Nucleus accumbens (tissue), 56 donors: ENCODE data around the gene SIK3.
A peak's percentile ranks its signal among the peaks of the same experiment; 100 is the strongest.

Experiments
- DNase-seq, 56 donors: peaks; one replicate each; lab custom pipeline; 2025; lab: John Stamatoyannopoulos, UW

SIK3 gene

DNA sequence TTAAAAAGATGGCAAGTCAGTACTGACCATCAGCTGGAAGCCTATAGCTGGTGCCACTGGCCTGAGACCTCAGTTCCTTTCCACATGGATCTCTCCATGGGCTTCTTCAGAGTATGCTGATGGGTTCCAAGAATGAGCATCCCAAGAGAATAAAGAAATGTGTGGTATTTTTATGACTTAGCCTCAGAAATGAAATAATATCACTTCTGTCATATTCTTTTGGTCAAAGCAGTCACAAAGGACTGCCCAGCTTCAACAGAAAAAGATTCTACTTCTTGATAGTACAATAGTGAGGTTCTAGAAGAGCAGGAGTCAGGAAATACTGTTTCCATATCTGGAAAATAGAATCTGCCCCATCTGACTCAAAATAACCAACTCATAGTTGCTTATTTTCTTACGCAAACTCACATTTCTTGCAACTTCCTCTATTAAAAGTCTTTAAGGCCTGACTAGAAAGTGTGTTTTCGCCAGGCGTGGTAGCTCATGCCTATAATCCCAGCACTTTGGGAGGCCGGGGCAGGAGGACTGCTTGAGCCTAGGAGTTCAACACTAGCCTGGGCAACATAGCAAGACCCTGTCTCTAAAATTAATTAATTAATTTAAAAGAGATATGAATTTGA, 116.9 kb downstream of the SIK3 start:
- DNase-seq = no peak

DNA sequence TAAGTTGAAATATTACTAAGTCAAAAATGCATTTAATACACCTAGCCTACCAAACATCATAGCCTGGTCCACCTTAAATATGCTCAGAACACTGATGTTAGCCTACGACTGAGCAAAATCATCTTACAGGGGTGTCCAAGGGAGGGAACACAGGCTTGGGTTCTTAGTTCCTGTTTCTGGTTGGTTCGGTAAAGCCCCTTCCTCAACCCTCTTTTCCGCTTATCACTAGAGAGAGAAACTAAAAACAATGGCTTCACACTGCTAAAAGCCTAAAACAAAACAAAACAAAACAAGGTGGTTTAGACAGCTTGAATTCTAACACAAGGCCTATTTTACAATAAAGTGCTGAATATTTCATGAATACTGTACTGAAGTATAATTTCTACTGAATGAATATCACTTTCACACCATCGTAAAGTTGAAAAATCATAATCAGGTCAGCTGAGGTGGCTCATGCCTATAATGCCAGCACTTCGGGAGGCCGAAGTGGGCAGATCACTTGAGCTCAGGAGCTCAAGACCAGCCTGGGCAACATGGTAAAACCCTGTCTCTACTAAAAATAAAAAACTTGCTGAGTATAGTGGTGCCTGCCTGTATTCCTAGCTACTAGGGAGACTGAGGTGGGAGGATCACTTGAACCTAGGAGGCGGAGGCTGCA, 118.0 kb downstream of the SIK3 start:
- no peak for DNase-seq

DNA sequence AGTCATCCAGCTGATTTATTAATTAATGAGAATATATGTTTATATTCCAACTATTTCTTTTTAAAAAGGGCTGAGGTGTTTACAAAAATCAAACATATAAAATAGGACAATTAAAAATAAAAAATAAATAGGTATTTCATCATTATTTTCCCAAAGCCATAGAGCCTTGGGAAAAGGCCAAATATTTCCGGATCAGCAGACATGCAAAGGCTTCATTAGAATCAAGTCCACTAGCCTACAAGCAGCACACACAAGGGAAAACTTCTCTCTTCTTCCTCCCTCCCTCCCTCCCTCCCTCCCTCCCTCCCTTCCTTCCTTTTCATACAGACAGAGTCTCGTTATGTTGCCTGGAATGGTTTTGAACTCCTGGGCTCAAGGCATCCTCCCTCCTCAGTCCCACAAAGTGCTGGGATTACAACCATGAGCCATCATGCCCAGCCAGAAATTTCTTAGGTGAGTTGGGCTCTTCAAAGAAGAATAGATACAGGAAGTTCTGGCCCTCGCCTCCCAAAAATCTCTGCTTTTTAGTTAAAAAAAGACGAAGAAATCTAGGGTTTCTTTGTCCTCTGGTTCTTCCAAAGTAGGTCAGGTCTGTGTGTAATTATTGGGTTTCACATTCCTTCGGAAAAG, 121.2 kb downstream of the SIK3 start:
- DNase-seq = no peak

DNA sequence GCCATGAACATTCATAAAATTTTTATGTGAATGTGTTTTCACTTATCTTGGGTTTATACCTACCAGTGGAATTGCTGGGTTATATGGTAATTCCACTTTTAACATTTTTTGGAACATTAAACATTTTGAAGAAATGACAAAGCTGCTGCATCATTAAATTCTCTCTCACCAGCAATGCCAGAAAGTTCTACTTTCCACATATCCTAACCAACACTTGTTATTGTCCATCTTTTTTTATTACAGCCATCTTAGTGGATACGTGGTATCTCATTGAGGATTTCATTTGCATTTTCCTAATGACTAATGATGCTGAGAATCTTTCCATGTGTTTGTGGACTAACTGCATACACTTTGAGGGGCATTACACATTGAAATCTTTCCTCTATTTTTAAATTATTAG, 122.6 kb downstream of the SIK3 start:
- no peak for DNase-seq

DNA sequence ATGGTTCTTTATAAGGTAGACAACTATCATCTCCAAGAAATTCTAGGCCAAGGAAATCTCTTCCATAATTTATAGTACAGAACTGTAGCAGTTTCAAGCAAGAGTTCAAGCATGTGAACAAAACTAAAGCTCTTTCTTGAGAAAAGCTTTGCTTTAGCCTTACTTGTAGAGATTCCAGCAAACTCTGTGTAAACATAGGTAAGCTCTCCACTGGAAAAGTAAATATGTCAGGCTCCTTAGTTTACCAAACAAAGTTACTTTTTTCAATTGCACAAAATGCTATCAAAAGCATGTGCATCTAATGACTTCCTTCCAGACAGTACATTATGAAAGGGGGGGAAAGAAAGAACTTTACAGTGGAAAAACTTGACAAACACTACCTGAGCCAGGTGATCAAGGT, 125.0 kb downstream of the SIK3 start:
- no peak for DNase-seq

DNA sequence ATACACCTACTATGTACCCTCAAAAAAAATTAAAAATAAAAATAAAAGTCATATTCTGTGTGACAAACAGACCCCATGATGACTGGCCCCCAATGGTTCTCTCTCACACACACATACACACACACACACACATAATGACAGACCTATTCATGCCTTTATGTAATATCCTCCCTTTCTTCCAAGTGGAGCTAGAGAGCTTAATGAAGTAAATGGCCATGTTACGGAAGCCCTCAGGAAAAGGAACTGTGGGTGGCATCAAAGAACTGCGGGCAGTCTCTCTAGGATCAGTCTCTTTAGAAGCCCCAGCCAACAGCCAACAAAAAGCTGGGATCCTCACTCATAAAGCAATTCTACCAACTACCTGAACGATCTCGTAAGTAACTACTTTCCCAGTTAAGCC, 125.5 kb downstream of the SIK3 start:
- peak in 5 of 56 donors; percentile 14 to 28 (median 25) for DNase-seq

DNA sequence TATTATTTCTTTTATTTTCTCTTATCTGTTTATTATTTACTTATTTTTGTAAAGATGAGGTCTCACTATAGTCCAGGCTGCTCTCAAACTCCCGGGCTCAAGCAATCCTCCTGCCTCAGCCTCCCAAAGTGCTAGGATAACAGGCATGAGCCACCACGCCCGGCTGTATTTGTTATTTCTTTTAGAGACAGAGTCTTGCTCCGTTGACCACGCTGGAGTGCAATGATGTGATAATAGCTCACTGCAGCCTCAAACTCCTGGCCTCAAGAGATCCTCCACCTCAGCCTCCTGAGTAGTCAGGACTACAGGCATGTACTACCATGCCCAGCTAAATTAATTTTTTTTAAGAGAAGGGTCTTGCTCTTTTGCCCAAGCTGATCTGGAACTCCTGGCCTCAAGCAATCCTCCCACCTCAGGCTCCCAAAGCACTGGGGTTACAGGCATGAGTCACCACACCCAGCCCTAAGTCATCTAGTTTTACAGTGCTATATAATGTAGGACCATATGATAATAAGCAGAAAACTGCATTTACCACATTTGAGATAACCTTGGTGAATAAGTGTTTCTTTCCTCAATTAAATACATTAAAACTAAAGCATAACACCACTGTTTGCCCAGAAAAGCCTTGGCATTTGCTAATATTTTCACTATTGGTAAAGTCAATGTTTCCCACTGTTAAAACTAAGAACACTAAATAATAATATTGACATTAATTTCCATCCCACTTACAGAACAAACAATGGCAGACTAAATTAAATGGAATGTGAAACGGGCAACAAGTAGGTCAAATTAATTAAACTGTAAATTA, 127.5 kb downstream of the SIK3 start:
- DNase-seq = peak in 1 of 56 donors; percentile 16

DNA sequence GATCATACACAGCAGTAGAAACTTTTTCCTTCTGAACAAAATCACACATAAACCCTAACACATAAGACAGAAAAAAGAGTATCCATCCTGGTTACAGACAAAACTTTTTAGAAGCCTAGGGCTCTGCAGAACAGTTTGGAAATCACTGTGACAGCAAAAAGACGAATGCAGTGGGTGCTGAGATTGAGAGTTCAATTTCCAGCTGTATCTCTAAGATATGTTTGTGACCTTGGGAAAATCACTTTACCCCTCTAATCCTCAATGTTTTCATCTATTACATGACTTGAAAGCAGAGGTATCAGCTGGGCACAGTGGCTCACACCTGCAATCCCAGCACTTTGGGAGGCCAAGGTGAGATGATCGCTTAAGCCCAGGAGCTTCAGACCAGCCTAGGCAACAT, 128.5 kb downstream of the SIK3 start:
- DNase-seq = no peak

DNA sequence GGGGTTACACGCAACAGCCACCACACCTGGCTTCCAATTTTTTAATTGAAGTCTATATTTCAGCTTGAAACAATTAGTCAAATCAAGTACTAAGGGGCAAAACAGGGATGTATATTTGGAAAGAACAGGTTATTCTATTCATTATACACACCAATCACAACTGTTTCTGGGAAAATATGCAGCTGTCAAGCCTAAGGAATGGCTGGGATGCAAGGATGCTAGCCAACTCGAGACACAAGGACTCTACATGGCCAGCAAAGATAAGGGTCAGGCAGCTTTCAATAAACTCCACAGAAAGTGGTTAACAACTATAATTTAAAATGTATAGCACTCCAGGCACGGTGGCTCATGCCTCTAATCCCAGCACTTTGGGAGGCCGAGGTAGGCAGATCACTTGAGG, 134.0 kb downstream of the SIK3 start:
- DNase-seq = no peak

DNA sequence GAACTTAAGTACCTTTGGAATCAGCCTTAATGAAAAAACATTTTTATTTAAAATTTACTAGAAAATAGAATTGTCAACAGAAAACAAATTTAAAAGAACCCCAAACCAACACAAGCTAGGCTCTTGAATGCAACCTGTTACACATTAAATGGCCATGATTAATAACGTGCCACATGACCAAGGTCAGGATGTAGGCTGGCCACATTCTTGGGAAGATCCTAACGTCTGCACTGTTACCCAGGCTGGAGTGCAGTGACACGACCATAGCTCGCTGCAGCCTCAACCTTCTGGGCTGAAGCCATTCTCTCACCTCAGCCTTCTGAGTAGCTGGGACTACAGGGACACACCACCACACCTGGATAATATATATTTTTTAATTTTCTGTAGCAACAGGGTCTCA, 134.4 kb downstream of the SIK3 start:
- DNase-seq = no peak

DNA sequence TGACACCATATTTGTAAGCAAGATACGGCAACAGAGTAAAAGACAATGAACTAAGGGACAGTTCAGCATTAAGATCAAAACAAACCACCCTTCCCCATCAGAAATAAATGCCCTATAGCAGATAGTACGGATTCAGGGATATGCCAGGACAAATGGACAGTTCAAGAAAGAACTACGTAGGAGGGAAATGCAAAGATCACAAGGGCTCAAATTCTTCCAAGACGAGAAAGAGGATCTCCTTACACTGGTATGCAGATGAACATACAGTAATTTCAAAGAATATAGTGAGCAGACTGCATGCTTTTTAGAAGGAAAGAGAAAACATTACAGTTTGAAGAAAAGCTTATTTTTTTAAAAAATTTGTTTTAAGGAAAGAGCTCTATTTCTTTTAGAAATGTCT, 136.1 kb downstream of the SIK3 start:
- DNase-seq = no peak

DNA sequence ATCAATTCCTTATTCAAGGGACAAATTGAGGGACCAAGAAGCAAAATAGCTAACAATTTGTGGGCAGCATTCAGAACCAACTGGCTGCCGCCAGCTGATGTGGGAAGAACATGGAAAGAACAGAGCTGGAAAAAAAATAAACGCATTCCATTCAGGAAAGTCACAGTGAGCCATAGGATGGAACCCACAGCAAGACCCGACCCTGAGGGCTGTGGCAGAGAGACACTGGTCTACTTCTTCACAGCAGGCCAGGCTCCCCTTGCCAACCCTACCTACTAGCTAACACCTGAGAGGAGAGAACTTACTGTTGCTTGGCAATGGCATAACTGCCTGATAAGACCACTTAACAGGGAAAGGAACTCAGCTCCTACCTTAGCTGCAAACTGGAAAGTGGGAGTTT, 137.3 kb downstream of the SIK3 start:
- DNase-seq = peak in 2 of 56 donors; percentile 10 to 19

DNA sequence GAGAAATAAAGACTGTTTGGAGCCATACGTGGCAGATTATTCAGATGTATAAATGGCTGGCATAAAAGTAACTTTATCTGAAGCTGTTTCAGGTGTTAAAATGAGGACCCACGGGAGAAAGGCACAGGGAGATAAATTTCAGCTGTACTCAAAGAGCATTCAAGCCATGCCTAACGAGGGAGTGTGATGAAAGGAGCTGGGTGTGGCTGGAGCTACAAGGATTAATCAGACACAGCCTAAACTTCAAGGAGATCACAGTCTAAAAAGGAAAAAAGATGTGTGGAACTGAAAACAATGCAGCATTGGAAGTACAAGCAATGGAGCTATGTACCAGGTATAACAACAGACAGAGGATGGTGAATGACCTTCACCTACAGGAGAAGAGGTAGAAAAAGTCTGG, 140.0 kb downstream of the SIK3 start:
- DNase-seq = peak in 1 of 56 donors; percentile 7

DNA sequence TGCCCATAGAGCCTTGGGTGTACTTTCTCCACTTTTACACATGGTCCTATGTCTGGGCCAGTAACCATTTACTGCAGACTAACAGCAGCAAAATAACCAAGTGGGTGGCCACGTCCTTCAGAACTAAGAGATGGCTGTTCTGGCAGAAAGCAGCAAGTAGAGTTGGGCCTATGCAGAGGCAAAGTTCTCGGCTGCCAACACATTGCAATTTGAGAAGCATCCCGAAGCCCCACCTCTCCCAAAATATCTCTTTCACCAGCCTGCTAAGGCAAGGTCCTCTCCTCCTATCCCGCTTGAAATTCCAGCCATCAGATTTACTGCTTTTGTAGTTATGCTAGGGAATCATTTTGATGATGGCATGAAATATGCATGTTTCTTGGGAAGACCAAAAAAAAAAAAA, 142.3 kb downstream of the SIK3 start:
- no peak for DNase-seq

DNA sequence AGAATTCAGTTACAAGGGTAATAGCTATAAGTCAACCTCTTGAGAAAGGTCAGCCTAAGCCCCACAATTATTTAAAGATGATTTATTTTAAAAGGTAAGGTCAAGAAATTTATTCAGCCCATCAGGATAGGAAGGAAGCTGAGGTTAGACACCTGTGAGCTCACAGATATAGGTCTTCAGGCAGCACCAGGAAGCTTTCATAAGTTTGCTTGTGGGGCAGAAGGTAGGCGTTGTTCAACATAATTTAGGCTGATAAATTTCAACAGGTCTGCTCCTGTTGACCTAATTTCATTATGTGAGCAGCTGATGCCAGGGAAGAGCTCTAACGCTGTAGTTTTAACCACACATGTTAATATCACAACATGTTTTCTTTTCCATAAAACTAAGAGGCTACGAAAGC, 142.7 kb downstream of the SIK3 start:
- DNase-seq = no peak

DNA sequence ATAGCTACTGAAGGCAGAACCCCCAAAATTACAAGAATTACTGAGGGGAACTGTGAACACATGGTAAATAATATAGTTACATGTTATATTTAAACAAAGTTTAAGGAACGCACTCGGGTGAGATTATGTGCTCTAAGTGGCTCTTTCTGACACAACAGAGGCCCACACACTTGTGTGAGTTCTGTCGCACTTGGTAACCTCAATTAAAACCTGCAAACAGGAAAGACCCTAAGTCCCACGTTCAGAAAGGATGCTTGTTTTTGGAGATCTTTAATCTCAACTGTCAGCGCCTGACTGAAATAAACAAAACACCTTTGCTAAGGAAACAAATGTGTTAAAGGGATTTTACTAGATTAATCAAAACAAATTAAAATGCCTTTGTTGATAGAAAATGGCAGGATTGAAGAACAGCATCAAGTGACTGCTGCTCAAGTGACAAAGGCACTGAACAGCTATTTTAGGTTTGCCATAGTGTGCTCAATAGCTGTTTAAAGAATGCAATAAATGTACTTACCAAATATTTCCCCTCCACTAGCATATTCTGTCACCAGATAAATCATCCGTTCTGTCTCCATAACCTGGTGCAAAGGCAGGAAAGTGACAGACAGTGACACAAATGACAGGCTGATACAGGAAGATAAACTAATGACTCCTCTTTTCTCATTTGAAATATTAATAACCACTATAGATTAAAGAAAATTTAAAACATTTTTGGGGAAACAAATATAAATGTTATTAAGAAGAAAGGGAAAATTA, 144.5 kb downstream of the SIK3 start:
- no peak for DNase-seq

DNA sequence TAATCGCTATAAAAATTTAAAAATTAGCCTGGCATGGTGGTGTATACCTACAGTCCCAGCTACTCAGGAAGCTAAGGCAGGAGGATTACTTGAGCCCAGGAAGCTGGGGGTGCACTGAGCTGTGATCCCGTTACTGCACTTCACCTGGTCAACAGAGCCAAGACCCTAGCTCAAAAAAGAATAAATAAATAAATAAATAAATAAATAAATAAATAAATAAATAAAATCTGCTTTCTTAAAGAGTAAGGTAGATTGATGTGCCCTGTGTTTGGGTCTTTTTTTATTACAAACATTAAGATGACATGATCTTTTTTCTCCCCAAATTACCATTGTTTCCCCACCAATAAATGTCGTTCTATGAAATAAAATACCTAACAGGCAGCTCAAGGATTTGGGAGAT, 146.5 kb downstream of the SIK3 start:
- DNase-seq = no peak

DNA sequence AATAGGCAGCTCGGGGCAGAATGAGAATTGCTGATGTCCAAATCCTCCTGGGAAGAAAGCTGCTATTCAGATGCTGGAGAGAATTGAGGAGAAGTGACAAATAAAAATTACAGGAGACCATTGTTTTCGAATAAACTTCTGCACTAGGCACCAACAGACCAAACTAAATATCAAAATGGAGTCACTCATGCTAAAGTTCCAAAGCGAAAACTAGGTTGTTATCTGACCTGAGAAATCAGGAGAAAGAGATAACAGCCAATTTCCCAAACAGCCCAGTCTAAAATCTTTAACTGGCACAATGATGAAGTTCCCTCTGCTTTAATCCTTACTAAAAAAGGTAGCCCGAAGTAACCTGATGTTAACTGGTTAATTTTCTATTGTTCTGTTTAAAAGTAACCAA, 148.0 kb downstream of the SIK3 start:
- no peak for DNase-seq

DNA sequence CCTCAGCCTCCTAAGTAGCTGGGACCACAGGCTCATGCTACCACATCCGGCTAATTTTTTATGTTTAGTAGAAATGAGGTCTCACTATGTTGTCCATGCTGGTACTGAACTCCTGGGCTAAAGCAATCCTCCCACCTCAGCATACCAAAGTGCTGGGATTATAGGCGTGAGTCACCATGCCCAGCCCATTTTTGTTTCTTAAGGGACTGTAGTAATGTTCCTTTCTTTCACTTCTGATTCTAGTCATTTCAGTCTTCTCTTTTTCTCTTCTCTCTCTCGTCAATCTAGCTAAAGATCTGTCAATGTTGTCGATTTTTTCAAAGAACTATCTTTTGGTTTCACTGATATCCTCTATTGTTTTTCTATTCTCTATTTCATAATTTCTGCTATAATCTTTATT, 149.8 kb downstream of the SIK3 start:
- DNase-seq = no peak

DNA sequence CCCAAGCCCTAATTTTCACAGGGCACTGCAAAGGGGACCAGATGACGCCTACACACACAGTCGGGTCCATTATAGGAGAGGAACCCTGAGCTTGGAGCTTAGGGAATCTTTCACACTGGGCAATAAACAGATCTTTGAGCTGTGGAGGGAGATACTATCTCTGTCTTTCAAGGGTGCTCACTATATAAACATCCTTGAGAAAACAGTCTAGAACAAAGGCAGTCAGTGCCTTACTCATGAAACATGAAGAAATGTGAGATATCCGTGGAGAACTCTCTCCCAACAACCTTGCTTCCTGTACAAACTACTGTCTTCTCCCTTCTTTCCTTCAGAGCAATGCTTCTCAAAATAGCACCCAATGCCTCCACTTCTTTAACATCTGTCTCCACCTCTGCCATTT, 151.8 kb downstream of the SIK3 start:
- no peak for DNase-seq

DNA sequence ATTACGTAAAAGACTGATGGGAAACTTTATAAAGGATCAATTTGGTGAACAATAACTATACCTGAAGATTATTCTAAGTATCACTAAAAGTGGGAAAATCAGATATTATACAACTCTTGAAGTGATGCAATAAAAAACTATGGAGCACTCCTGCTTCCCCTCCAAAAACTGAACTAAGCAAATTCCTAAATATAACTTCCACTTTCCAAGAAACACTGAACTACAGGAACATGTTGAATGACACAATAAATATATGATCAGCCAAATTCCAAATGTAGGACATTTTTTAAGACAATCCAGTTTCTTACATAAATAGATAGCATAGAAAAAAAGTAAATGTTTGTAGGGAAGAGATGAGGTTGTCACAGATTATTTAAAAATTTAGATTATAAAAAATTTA, 158.7 kb downstream of the SIK3 start:
- DNase-seq = no peak
